T47D (cell line): ENCODE measurements around the gene HDDC3.
"Not testable (repeated sequence)": the region's sequence is repeated elsewhere in the genome, so short reads cannot be mapped to it uniquely, and the experiment has no call there.

ENCODE experiments used
- DNase-seq, 2 experiments: peaks; one replicate each; pipeline versions ENCODE4 v3.0.0 to v3.0.0-alpha.2; 2011 to 2012; ENCODE audit warnings: low read depth in 1 of 2, low spot score in 1 of 2
- JUND ChIP-seq: IDR thresholded peaks from 2 replicates; pipeline ENCODE4 v1.6.1; 2012; ENCODE audit warnings: low read depth
- in situ Hi-C: cut with HindIII; loops from 2 replicates; pipeline ENCODE4 v1.10.0; 2016; ENCODE audit warnings: low sequenced_read_pairs, low pct_unique_long_range_greater_than_20kb

Gene HDDC3

GRCh38 chr15:90934256-90934948, 2.1 kb upstream of the HDDC3 start:
- TF ChIP-seq JUND, result no peak
- in situ Hi-C loops, result no loop called here
- peak; percentile 88 to 92 for DNase-seq

DNA sequence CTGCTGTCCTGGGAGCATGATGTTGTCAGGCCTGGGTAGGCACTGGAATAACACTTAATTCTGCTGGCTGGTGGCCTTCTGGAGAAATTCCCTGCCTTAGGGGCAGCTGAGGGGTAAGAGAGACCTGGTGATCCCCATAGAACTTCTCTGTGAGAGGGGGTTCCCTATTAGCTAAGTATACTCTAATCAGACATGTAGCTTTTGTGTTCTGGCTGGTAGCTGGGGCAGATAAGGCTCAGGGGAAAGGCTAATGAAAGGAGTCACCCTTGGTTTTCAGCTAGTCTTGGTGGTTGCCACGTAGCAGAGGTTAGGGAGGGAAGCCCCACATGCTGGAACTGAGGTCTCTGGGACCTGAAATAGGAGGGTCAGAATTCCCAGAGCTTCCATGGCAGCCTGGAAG, 952 bp upstream of the HDDC3 start:
- in situ Hi-C loops, result no loop called here
- no peak for TF ChIP-seq JUND
- DNase-seq, result no peak

GRCh38 chr15:90932660-90932991, 277 bp upstream of the HDDC3 start:
- in situ Hi-C loops, result no loop called here
- no peak for DNase-seq
- no peak for TF ChIP-seq JUND

DNA sequence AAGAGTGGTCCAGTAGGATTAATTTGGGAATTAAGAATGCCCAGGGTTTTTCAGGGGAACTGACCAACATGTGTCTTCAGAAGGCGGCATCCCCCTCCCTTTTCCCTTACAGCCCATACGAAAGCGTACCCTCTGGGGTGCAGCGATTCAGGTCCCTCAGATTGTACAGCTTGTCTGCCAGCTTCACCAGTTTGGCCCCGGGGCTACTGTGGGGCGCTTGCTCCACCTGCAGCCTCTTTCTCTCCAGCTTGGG, 848 bp downstream of the HDDC3 start:
- in situ Hi-C loops, result no loop called here
- no peak for DNase-seq
- TF ChIP-seq JUND, result no peak

- in situ Hi-C loops, result no loop called here
- no peak for DNase-seq
- no peak for TF ChIP-seq JUND
Measured at GRCh38 chr15:90930861-90931574, 1.3 kb downstream of the HDDC3 start.

GRCh38 chr15:90929246-90930019, 2.9 kb downstream of the HDDC3 start:
- no peak for DNase-seq
- no peak for TF ChIP-seq JUND
- in situ Hi-C loops, result no loop called here

DNA sequence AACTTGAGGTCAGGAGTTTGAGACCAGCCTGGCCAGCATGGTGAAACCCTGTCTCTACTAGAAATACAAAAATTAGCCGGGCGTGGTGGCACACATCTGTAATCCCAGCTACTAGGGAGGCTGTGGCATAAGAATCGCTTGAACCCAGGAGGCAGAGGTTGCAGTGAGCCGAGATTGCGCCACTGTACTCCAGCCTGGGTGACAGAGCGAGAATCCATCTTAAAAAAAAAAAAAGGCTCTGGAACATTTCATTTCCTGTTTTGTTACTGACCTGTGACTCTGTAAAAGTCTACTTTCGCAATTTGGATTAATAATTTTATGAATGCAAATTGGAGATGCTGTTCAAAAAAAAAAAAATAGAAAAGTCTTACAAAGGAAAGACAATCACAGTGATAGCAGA, 4.2 kb downstream of the HDDC3 start:
- in situ Hi-C loops, DNase-seq: not testable (repeated sequence)

DNA sequence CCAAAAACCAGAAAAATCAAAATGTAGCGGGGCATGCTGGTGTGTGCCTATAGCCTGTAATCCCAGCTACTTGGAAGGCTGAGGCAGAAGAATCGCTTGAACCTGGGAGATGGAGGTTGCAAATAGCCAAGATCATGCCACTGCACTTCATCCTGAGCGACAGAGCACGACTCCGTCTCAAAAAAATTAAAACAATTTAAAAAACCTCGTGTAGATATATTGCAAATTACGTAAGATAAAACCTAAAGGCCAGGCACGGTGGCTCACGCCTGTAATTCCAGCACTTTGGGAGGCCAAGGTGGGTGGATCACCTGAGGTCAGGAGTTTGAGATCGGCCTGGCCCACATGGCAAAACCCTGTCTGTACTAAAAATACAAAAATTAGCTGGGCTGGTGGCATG, 5.6 kb downstream of the HDDC3 start:
- DNase-seq, in situ Hi-C loops: not testable (repeated sequence)

- in situ Hi-C loops, result no loop called here
- DNase-seq, result no peak
- TF ChIP-seq JUND, result no peak
Measured at GRCh38 chr15:90924375-90924774, 8.0 kb downstream of the HDDC3 start.

DNA sequence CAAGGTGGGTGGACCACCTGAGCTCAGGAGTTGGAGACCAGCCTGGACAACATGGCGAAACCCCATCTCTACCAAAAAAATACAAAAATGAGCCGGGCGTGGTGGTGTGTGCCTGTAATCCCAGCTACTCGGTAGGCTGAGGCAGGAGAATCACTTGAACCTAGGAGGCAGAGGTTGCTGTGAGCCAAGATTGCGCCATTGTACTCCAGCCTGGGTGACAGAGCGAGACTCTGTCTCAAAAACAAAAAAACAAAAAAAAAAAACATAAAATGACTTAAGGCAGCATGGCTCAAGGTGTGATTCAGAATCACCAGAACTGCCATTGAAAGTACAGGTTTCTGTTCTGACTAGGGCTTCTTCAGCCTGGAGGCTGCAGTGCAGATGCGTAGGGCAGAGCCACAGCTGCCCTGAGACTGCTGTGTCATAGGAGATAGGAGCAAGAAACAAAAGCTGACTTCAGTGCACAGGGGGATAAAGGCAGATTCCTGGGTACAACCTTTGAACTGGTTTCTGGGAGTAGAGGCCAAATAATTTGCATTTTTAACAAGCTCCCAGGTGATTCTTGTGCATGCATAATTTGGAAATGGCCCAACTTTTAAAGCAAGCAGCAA, 9.5 kb downstream of the HDDC3 start:
- in situ Hi-C loops, DNase-seq: not testable (repeated sequence)

GRCh38 chr15:90921887-90922286, 10.5 kb downstream of the HDDC3 start:
- DNase-seq, result no peak
- in situ Hi-C loops, result no loop called here
- no peak for TF ChIP-seq JUND

DNA sequence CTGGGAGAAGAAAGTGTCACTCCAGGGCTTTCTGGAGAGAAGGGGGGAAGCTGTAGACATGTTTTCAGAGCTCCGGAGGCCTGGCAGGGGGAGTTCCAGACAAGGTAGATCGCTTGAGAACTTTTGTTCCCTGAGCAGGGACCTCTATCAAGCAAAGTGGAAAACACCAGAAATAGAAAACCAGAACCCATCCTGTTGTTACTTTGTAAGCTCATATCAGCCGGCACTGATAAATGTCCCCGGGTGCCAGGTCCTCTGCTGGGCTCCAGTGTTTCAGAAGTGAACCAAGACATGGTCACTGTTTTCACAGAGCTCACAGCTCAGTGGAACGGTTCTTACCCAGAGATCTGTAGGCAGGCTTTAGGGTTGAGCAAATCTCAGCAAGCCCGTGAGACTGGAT, 13.5 kb downstream of the HDDC3 start:
- TF ChIP-seq JUND, result no peak
- in situ Hi-C loops, result no loop called here
- DNase-seq, result no peak
